ENCODE results near the gene MAPK9.

The MAPK9 gene

GRCh38 chr5:180323160-180323559, 31.3 kb upstream of the MAPK9 start:
- TF ChIP-seq SIN3A (IDR thresholded peaks at IDR 0.05; ENCODE audit: borderline replicate concordance, insufficient read depth, low read length) (no peak), FOXP2 (optimal IDR thresholded peaks at IDR 0.05; ENCODE audit: borderline replicate concordance, extremely low read depth, extremely low read length, insufficient read depth) (no peak), POLR2AphosphoS5 (IDR thresholded peaks at IDR 0.05; ENCODE audit: low read depth, low read length) (no peak), TAF1 (IDR thresholded peaks at IDR 0.05; ENCODE audit: borderline replicate concordance, insufficient read depth, low read length) (no peak), REST (IDR thresholded peaks at IDR 0.05; ENCODE audit: insufficient read depth in 1 of 2, low read depth in 2 of 2, low read length in 2 of 2) (no peak)

GRCh38 chr5:180318456-180319089, 26.7 kb upstream of the MAPK9 start:
- TF ChIP-seq POLR2AphosphoS5 (IDR thresholded peaks at IDR 0.05; ENCODE audit: low read depth, low read length) = no peak
- no peak for TF ChIP-seq REST (IDR thresholded peaks at IDR 0.05; ENCODE audit: insufficient read depth in 1 of 2, low read depth in 2 of 2, low read length in 2 of 2)
- no peak for TF ChIP-seq SIN3A (IDR thresholded peaks at IDR 0.05; ENCODE audit: borderline replicate concordance, insufficient read depth, low read length)
- no peak for TF ChIP-seq FOXP2 (optimal IDR thresholded peaks at IDR 0.05; ENCODE audit: borderline replicate concordance, extremely low read depth, extremely low read length, insufficient read depth)
- TF ChIP-seq TAF1 (IDR thresholded peaks at IDR 0.05; ENCODE audit: borderline replicate concordance, insufficient read depth, low read length) = no peak

- no peak for TF ChIP-seq REST (IDR thresholded peaks at IDR 0.05; ENCODE audit: insufficient read depth in 1 of 2, low read depth in 2 of 2, low read length in 2 of 2)
- no peak for TF ChIP-seq POLR2AphosphoS5 (IDR thresholded peaks at IDR 0.05; ENCODE audit: low read depth, low read length)
- no peak for TF ChIP-seq SIN3A (IDR thresholded peaks at IDR 0.05; ENCODE audit: borderline replicate concordance, insufficient read depth, low read length)
- no peak for TF ChIP-seq FOXP2 (optimal IDR thresholded peaks at IDR 0.05; ENCODE audit: borderline replicate concordance, extremely low read depth, extremely low read length, insufficient read depth)
- no peak for TF ChIP-seq TAF1 (IDR thresholded peaks at IDR 0.05; ENCODE audit: borderline replicate concordance, insufficient read depth, low read length)
These were observed 24.7 kb upstream of the MAPK9 start for GRCh38 chr5:180316586-180316985.

- TF ChIP-seq REST (IDR thresholded peaks at IDR 0.05; ENCODE audit: insufficient read depth in 1 of 2, low read depth in 2 of 2, low read length in 2 of 2) = no peak
- TF ChIP-seq TAF1 (IDR thresholded peaks at IDR 0.05; ENCODE audit: borderline replicate concordance, insufficient read depth, low read length) = no peak
- TF ChIP-seq FOXP2 (optimal IDR thresholded peaks at IDR 0.05; ENCODE audit: borderline replicate concordance, extremely low read depth, extremely low read length, insufficient read depth) = no peak
- TF ChIP-seq SIN3A (IDR thresholded peaks at IDR 0.05; ENCODE audit: borderline replicate concordance, insufficient read depth, low read length) = no peak
These were observed 23.9 kb upstream of the MAPK9 start for GRCh38 chr5:180315762-180316212.

Data from PFSK-1 (cell line).